HG02981 (cell line): ENCODE data around the gene NCF1.
"Not testable (repeated sequence)": the region's sequence is repeated elsewhere in the genome, so short reads cannot be mapped to it uniquely, and the experiment has no call there.

Experiments
- ATAC-seq: cut with Tn5 transposase; IDR thresholded peaks from one replicate; pipeline ENCODE4 v1.9.1; 2021; ENCODE audit warnings: mild to moderate bottlenecking, moderate library complexity; ENCODE audit not compliant: unreplicated experiment

Gene NCF1

GRCh38 chr7:74773760-74774750, at the start of gene NCF1:
TSS of gene NCF1 (plus strand) at chr7:74774011. CDS start at chr7:74774032, 21 bp downstream.
- ATAC-seq = peak; percentile 82

- ATAC-seq = no peak
These were observed 48.0 kb upstream of the NCF1 start for GRCh38 chr7:74725840-74726239.

- ATAC-seq = no peak
These were observed 47.3 kb upstream of the NCF1 start for GRCh38 chr7:74726309-74727101.

- ATAC-seq = not testable (repeated sequence)
These were observed 45.1 kb upstream of the NCF1 start for GRCh38 chr7:74728686-74729085.

GRCh38 chr7:74730186-74730585, 43.6 kb upstream of the NCF1 start:
- ATAC-seq = not testable (repeated sequence)

- ATAC-seq = not testable (repeated sequence)
These were observed 33.7 kb upstream of the NCF1 start for GRCh38 chr7:74739974-74740703.

- not testable (repeated sequence) for ATAC-seq
These were observed 29.8 kb upstream of the NCF1 start for GRCh38 chr7:74743936-74744557.

- not testable (repeated sequence) for ATAC-seq
These were observed 19.8 kb upstream of the NCF1 start for GRCh38 chr7:74753921-74754482.

- ATAC-seq = not testable (repeated sequence)
These were observed 17.1 kb upstream of the NCF1 start for GRCh38 chr7:74756673-74757072.

- ATAC-seq = not testable (repeated sequence)
These were observed 15.5 kb upstream of the NCF1 start for GRCh38 chr7:74758268-74758667.

GRCh38 chr7:74758982-74759381, 14.8 kb upstream of the NCF1 start:
- ATAC-seq = not testable (repeated sequence)

GRCh38 chr7:74765205-74765918, 8.4 kb upstream of the NCF1 start:
- not testable (repeated sequence) for ATAC-seq

- ATAC-seq = not testable (repeated sequence)
These were observed 7.3 kb upstream of the NCF1 start for GRCh38 chr7:74766509-74766908.

GRCh38 chr7:74766991-74767390, 6.8 kb upstream of the NCF1 start:
- not testable (repeated sequence) for ATAC-seq

GRCh38 chr7:74770062-74770461, 3.7 kb upstream of the NCF1 start:
- not testable (repeated sequence) for ATAC-seq

- not testable (repeated sequence) for ATAC-seq
These were observed 1.7 kb upstream of the NCF1 start for GRCh38 chr7:74772093-74772492.

- ATAC-seq = not testable (repeated sequence)
These were observed 1.3 kb downstream of the NCF1 start for GRCh38 chr7:74775111-74775510.

- ATAC-seq = not testable (repeated sequence)
These were observed 5.2 kb downstream of the NCF1 start for GRCh38 chr7:74779053-74779452.

GRCh38 chr7:74781746-74782145, 7.9 kb downstream of the NCF1 start:
- not testable (repeated sequence) for ATAC-seq
